A204.1 (cell line): ENCODE results near the gene ARTN.

ENCODE experiments used
- FAIRE-seq: peaks from 2 replicates; lab custom pipeline; 2012; peaks lifted over from hg19 to GRCh38; lab: Jason Lieb, UNC

ARTN gene

DNA sequence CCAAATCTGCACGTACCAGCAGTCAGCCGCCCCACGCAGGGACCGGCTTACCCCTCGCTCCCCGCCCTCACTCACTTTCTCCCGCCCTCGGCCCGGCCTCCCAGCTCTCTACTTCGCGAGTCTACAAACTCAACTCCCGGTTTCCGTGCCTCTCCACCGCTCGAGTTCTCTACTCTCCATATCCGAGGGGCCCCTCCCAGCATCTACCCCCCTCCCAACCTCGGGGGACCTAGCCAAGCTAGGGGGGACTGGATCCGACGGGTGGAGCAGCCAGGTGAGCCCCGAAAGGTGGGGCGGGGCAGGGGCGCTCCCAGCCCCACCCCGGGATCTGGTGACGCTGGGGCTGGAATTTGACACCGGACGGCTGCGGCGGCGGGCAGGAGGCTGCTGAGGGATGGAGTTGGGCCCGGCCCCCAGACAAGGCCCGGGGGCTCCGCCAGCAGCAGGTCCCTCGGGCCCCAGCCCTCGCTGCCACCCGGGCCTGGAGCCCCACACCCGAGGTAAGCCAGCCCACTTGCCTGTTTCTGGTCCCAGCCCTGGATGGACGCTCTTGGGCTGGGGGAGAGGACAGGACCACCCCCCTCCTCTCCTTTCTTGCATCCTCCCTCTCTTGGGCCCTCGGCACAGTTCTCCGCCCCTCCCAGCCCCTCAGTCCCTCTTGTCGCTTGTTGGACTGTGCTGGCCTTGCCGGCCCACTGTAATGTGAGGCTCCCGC lies at the start of gene ARTN:
TSS of gene ARTN (plus strand) at position 416 of the 715 bp plus-strand sequence. CDS start 1,856 bp downstream, outside the sequence.
- FAIRE-seq, result no peak

- FAIRE-seq, result no peak
These were observed 48.3 kb upstream of the ARTN start for GRCh38 chr1:43885279-43885801.

DNA sequence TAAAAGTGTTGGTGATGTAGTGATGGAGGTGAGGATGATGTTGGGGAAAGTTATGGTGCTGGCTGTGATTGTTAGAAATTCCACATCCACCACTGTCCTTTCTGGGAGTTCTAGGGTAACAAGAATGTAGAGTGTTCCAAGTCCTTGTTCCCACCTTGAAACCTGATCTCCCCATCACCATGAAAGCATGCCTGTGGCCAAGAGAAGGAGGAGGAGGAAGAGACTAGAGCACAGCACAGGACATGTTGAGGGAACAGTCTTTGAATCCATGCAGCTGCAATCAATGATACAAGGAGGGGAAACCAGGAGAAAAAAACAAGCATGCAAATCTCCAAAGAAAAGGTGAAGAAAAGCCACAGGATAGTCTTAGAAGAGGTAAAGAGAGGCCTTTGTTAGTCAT lies 45.9 kb upstream of the ARTN start:
- no peak for FAIRE-seq

GRCh38 chr1:43890815-43891214 lies 42.8 kb upstream of the ARTN start:
- FAIRE-seq, result no peak

DNA sequence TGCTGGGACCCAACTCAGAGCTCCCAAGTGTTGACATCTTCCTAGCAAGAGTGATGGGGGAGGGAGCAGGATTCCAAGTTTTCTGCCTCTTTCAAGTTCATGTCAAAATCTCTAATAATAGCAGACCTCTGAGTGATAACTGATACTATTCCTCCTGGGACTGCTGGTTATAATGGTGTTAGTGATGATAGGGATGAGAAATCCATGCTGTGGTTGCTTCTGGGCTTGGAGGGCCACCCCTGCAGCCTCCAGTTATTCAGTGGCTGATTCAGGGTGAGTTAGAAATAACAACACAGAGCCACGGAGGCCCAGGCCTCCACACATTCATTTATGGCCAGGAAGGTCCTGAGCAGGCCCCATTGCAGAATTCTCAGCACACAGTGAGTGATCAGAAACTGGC lies 40.6 kb upstream of the ARTN start:
- FAIRE-seq, result no peak

GRCh38 chr1:43898981-43899380 lies 34.6 kb upstream of the ARTN start:
- FAIRE-seq, result no peak

DNA sequence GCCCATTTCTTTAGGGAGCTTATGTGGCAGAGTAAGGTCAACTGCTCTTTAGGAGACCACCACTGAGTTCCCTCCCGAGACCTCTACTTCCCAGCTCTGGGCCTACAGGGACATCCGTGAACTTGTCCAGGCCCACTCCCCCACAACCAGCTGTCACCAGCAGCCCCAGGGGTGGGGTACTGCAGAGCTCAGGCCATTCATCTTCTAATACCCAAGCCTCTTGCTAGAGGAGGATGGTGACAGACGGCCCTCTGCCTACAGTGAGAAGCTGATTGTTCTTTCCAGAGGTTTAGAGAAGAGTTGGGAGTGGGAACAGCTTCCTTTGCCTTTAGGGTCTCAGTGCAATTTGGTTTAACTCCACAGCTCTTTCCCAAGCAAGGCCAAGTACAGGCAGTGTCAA lies 33.2 kb upstream of the ARTN start:
- no peak for FAIRE-seq

DNA sequence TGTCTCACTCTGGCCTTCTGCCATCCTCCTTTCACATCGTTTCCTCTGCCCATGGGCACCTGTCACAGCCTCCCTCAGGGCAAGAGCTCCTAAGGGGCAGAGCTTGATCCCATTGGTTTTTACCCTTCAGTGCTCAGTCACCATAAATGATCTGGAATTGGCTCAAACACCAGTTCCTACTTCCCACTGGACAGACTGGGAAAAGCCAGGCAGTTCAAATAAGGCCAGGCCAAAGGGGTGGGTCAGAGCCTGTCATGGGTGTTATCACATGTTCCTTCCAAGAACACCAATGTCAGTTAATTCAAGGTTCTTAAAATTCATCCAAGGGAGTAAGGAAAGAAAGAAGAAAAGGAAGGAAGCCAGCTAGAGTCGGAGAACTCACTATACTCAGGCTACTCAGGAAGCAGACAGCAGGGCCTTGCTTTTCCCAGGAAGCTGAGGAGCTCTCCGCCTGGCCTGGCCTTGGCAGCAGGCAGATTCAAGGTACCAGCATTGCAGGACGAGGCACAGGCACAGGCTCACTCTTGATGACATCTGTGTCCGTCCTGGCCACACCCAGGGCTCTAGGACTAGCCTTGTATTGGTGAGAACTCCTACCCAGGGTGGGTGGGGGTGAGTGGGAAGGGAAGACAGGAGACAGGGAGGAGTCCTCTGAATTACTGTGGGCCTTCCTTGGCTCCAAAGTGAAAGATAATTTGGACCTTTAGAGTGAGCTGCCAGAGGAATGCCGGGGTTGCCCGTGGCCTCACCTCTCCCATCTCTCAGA lies 32.2 kb upstream of the ARTN start:
- no peak for FAIRE-seq

- FAIRE-seq, result no peak
These were observed 31.4 kb upstream of the ARTN start for GRCh38 chr1:43902058-43902831.

DNA sequence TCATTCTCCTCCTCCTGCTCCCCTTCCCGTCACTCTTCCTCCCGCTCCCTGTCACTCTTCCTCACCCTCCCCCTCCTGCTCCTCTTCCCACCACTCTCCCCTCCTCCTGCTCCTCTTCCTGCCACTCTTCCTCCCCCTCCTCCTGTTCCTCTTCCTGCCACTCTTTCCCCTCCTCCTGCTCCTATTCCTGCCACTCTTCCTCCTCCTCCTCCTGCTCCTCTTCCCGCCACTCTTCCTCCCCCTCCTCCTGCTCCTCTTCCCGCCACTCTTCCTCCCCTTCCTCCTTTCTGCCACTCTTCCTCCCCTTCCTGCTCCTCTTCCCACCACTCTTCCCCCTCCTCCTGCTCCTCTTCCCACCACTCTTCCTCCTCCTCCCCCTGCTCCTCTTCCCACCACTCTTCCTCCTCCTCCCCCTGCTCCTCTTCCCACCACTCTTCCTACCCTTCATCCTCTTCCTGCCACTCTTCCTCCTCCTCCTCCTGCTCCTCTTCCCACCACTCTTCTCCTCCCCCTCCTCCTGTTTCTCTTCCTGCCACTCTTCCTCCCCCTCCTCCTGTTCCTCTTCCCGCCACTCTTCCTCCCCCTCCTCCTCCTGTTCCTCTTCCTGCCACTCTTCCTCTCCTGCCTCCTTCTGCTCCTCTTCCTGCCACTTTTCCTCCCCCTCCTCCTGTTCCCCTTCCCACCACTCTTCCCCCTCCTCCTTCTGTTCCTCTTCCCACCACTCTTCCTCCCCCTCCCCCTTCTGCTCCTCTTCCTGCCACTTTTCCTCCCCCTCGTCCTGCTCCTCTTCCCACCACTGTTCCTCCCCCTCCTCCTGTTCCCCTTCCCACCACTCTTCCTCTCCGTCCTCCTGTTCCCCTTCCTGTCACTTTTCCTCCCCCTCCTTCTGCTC lies 28.7 kb upstream of the ARTN start:
- FAIRE-seq, result no peak

GRCh38 chr1:43908226-43908625 lies 25.4 kb upstream of the ARTN start:
- FAIRE-seq, result no peak

GRCh38 chr1:43908858-43909257 lies 24.7 kb upstream of the ARTN start:
- FAIRE-seq, result no peak

GRCh38 chr1:43910343-43910742 lies 23.3 kb upstream of the ARTN start:
- FAIRE-seq, result no peak

DNA sequence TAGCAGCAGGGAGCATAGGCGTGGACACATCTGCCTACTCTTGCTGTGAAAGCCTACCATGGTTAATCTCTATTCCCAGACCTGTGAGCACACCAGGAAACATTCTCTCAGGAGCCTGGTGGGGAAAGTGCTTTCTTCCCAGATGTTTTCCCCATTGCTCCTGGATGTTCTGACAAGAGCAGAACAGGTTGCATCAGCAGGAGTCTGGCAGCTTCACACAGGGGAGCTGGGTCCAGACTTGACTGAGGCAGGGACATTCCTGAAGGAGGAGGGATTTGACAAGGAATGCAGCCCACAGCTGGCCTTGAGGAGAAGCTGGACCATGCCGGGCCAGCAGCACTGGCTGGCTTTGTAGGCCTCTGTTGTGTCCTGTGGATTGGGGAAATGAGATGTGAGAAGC lies 21.0 kb upstream of the ARTN start:
- FAIRE-seq, result no peak

- FAIRE-seq, result no peak
These were observed 20.5 kb upstream of the ARTN start for GRCh38 chr1:43913051-43913501.

DNA sequence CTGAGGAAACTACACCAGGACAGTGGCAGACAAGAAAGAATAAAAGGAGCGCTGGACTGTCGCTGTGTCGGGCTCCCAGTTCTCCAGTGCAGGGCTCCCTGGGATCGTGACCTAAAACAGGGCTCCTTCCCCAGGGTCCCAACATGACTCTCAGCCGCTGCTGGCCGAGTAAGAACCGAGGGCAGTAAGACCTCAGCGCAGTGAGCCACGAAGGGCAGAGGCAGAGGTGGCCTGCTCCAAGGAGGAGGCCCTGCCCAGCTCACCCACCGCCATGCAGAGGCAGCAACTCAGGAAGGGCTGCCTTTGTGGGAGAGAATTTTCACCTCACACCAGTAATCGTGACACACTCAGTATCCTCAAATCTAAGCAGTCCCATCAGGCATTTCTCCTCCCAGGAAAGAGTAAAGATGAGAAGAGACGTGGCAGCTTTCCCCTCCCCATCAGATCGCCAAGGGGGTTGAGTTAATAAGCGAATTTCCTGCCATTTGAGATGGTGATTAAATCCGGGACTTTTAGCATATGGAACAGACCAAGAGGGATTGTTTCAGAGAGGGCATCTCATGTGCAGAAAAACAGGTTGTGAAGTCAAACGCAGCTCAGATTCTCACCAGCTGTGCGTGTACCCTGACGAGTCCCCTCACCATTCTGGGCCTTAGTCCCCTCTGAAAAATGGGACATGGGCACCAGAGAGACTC lies 19.8 kb upstream of the ARTN start:
- no peak for FAIRE-seq

- no peak for FAIRE-seq
These were observed 18.8 kb upstream of the ARTN start for GRCh38 chr1:43914576-43915525.

GRCh38 chr1:43919906-43920305 lies 13.7 kb upstream of the ARTN start:
- no peak for FAIRE-seq

GRCh38 chr1:43921022-43921421 lies 12.6 kb upstream of the ARTN start:
- FAIRE-seq, result no peak

DNA sequence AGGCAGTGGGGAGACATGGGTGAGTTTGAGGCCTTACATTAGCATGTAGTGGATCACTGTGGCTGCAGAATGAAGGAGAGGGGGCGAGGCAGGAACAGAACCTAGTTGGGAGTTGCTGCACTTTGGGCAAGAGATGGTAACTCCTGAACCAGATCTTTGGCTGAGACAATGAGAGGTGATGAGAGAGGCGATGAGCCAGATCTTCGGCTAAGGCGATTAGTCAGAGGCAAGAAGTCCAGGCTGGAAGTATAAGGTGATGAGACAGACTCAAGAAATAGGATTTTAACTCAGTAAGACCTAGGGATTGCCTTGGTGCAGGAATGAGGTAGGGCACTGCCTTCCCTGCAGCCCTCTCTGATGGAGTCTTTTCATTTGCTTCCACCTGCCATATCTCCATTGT lies 9.1 kb upstream of the ARTN start:
- FAIRE-seq, result no peak
